ENCODE measurements around the gene DDI2.
A peak's percentile ranks its signal among the peaks of the same experiment; 100 is the strongest.
"Not testable (repeated sequence)": the region's sequence is repeated elsewhere in the genome, so short reads cannot be mapped to it uniquely, and the experiment has no call there.

Gene DDI2

GRCh38 chr1:15617173-15618076 is at the start of gene DDI2:
DDI2 (plus strand) TSS chr1:15617458; CDS start chr1:15617671, 213 bp downstream.
- DNase-seq: peak; percentile 78

DNA sequence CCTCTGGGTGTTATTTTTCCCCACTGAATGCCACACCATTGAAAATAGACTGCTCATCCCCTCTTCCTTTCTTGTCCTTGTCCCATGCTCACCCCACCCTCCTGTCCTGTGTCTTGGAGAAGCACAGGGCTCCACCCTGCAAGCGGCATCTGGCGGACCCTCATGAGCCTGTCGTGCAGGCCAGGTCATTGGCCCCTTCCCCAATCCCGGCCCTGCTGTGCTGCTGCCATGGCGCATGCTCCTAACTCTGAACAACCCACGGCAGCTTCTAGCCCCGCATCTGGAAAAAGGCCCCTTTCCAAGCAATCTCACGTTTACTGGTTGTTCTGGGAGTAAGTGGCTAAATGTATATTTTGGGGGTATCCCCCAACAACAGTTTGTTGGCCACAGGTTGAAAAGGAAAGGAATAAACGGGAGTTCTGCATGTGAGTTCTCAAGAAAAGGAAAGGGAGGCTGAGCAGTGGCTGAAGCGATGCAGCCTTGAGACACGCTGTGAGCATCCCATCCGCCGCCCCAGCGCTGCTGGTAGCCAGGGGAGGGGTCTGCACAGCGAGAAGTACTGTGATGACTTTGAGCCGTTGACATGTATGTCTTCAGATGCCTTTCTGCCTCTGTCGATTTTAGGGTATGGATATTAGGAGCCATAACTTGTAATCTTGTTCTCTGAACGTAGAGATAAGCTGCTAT is 48.7 kb upstream of the DDI2 start:
- DNase-seq: no peak

- no peak for DNase-seq
These were observed 46.4 kb upstream of the DDI2 start for GRCh38 chr1:15570861-15571260.

GRCh38 chr1:15571266-15571665 is 46.0 kb upstream of the DDI2 start:
- no peak for DNase-seq

DNA sequence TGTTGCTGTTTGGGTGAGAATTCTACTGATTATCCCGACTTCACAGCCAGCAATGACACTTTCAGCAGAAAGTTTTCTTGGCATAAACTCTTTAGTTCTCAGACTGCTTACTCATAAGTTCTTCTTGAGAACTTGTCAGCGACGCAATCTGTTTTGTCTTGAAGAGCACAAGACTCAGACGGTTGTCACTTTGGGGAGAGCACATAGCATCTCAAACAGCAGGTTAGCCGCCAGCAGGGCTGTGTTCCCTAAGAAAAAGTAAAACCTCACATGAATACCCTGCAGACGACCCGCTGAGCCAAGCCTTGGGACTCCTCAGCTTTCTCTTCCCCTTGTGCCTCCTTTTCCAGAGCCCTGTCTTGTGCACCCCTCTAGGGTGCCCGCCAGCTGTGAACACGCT is 43.8 kb upstream of the DDI2 start:
- no peak for DNase-seq

DNA sequence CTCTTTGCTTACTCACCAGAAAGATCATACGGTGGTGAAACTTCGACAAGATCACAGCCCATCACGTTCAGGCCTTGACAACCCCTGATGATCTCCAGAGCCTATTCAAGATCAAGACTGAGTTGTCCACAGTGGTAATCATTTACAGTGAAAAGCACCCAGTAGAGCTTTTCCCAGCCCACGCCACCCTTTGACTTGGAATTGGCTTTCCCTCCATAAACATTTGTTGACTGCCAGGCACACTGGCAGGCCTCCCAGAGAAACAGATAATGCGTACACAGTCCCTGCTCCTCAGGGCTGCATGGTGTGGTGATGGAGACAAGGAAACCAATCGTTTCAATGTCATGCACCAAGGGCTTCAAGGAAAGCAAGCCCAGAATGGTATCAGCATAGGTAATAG is 42.5 kb upstream of the DDI2 start:
- DNase-seq: no peak

DNA sequence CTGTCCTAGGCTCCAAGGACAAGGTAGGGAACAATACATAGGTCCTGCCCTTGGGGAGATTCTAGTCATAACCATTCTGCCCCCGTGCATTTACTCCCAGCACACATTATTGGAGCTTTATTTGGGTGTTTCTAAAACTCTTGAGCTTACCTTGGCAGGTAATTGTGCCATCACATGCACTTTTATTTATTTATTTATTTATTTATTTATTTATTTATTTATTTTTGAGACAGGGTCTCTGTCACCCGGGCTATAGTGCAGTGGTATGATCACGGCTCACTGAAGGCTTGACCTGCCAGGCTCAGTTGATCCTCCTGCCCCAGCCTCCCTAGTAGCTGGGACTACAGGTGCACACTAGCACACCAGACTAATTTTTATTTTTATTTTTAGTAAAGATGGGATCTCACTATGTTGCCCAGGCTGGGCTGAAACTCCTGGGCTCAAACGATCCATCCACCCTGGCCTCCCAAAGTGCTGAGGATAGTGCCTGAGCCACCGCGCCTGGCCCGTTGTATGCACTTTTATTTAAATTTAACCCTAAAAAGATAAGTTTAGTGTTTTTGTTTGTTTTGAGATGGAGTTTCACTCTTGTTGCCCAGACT is 41.6 kb upstream of the DDI2 start:
- DNase-seq: no peak

- DNase-seq: no peak
These were observed 39.6 kb upstream of the DDI2 start for GRCh38 chr1:15577691-15578090.

DNA sequence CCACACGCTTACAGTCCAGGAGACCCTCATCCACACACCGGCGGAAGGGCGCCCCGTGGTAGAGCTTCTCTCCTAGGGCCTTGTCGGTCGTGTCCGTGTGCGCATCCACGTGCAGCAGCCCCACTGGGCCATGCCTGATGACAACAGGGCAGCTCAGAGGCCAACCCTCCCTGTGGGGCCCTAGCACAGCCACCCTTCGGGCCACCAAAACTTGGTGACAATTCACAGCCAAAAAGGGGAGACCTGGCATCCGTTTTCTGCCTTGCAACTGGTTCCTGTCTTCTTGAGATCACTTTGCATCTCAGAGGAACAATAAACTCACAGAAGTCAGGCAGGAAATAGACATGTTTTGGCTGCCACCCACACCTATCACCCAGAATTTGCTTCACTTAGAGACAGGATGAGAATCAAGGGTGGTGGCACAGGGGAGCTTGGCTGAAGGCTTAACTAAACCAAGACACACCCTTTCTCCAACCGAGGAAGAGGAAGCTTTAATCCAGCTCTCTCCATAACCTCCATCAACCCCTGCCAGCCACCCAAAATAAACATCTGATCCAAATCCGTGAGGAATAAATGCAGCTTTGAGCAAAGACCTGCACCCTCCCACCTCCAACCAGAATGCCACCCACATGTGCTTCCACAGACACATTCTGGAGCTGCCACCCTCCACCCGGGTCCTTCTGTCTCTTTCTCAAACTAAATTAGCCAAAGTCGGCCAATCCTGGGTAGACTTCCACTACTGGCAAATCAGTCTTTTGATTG is 38.2 kb upstream of the DDI2 start:
- no peak for DNase-seq

DNA sequence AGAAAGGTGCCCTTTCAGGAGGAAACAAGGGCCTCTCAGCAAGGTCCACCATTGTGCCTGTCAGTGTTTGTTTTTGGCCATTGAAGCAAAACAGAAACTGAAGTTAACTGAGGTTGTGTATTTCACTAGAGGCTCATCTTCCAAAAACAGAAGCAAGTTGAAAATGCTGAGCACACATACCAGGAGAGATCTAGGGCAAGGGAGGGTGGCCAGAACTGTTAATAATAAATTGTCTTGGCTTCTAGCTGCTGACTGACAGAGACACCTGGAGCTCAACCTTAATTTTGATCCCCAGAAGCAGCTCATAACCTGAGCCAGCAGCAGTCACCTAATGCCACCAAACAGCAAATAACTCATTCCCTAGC is 37.6 kb upstream of the DDI2 start:
- DNase-seq: no peak

- DNase-seq: no peak
These were observed 34.1 kb upstream of the DDI2 start for GRCh38 chr1:15583016-15583706.

GRCh38 chr1:15584489-15585363 is 32.5 kb upstream of the DDI2 start, which contains the start of gene AGMAT:
AGMAT (minus strand) TSS chr1:15585051; CDS start chr1:15584967, 84 bp downstream.
- no peak for DNase-seq

DNA sequence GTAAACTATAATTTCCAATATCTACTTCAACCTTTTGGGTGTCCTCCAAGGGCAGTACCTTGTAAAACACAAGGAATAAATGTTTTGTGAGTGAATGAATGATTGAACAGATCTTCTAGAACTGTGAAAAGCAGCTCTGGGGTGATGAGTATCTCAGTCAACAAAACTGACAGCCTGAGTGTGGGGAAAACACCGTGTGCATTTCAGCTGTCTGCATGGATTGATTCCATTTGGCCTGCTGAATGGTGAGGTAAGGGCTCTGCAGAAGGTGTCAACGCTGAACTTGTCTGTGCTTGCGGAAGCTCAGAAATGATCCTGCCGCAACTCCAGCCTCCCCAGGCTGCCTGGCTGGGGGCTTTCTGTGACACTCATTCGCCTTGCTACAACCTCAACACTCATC is 25.0 kb upstream of the DDI2 start:
- DNase-seq: no peak

DNA sequence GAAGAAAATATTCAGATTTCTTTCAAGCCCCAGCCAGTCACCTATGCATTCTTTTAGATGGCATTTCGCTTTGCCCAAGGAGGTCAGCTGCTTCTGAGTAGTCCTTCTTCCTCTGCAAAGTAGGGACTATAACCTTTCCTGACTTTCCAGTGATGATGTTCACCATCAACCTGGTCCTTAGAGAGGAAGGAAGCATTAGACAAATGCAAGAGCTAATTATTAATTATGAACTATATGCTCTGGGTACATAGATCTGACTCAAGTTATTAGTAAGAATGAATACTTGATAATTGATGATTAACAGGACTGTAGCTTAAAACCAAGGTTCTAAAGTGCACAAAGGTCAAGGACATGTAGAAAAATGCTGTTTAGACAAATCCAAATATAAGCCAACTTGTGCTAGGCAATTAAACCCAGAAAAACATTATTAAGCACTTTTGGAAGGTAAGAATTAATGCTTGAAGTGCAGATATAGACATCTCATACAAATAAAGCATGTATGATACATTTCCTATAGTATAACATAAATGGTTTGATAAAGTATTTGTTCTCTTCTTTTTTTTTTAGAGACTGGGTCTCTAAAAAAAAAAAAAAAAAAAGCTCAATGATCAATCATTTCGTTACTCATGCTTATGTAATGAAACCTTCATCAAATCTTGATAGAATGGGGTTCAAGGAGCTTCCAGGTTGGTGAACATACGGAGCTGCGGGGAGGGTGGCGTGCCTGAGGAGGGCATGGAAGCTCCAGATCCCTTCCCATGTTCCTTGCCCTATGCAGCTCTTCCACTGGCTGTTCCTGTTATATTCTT is 21.2 kb upstream of the DDI2 start:
- DNase-seq: no peak

GRCh38 chr1:15598436-15598835 is 18.8 kb upstream of the DDI2 start:
- DNase-seq: no peak

DNA sequence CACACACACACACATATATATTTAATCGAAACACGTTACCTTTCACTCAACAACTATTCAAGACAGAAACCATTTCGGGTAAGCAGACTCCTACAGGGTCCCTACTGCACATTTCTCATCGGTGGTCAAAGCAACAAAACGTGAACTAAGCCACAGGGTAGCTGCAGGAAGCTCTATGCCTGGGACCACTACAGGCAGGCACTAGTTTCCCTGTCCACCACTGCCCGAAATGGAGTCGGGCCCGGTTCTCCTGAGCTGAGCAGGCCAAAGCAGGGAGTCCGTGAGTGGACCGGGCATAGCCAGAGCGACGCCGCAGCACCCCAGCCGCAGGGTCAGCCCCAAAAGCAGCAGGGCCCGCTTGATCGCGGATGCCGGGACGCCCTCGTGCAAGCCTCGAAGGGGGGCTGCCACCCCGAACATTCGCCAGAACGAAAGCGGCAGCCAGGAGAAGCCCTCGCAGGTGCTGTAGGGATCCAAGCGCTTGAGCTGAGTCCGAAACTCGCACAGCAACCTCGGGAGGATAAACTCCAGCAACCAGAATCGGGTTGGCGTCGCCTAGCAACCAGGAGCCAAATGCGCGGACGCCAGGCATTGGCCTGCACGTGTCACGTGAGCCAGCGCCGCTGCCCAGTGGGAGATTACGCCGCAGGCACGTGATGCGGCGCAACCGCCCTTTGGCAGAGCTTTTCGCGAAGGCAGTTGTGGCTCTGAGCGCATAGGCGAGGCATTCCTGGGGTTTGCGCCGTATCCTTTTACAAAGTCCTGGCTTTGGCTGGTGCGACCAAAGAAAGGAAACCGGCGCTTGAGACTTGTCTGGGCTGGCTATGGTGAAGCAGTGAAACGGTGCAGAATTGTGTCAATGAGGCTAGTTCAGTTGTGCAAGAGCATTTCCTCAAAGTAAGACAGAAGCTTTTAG is 13.9 kb upstream of the DDI2 start:
- DNase-seq: peak; percentile 77

DNA sequence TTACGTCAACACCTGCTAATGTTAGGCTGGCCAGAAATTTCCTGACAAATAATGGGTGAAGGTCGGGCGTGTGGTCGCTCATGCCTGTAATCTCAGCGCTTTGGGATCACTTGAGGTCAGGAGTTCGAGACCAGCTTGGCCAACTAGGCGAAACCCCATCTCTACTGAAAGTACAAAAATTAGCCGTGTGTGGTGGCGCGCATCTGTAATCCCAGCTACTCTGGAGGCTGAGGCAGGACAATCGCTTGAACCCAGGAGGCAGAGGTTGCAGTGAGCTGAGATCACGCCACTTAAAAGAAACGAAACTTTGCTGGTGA is 13.3 kb upstream of the DDI2 start:
- not testable (repeated sequence) for DNase-seq

GRCh38 chr1:15604400-15604799 is 12.9 kb upstream of the DDI2 start:
- DNase-seq: not testable (repeated sequence)
